ENCODE data around the gene FST.
A peak's percentile ranks its signal among the peaks of the same experiment; 100 is the strongest.

Gene FST

GRCh38 chr5:53475320-53475719, 5.1 kb upstream of the FST start:
- FAIRE-seq = no peak

DNA sequence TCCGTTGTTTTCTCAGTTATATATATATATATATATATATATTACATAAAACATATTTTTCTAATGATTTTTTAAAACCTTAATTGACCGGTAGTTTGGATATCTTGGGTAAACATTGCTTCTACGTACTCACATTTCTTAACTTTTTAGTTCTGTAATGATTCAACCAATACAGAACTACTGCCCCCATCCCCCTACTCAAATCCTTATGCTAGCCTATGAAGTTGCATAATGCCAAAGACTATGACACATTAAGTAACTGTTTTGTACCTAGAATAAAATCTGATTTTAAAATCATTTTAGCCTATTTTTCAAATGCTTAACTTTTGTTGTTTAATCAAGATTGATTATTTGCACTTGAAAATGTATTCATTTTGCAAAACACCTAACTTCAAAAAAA, 4.4 kb upstream of the FST start:
- FAIRE-seq = no peak

DNA sequence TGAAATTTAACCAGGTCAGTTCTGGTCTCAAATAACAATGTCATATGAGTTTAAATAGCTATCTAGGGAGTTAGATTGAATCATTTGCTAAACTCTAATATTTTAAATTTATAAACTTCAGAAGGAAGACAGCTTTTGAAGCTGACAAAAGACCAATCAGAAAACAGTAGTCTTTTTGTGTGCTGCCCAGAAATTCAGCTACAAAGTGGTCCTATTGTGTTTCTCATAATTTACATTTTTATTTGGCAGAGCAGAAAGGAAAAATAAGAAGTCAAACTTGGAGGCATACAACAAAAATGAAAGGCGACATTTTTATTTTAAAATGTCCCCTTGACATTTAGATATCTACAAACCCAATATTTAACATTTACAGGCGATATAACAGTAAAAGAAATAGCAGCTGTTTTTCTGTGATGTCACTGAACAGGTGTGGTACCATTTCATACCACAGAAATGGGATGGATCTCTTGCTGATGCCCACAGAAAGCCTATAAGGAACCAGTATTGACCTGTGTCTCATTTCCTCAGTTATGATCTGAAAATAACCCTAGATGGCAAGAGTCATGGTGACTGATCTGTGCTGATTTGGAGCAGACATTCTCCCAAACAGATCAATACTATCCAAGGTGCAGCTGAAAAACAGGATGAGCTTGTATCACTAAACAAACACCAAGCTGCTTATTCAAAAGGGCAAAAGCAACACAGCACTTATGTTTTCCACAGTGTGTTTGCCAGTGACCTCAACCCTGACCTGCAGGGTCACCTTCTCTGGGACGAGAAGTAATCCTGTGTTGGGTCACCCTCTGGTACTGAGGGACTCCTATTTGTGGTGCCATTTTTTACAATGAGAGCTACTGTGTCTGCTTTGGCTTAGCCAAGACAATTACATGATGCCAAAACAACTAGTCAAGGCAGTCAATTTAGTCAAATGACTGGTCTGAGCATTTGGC, 3.6 kb upstream of the FST start:
- no peak for FAIRE-seq

GRCh38 chr5:53478411-53479044, 1.9 kb upstream of the FST start:
- FAIRE-seq = peak; percentile 44

GRCh38 chr5:53479045-53479589, 1.3 kb upstream of the FST start:
- FAIRE-seq = no peak

- FAIRE-seq = no peak
Observed at GRCh38 chr5:53479590-53480415, 626 bp upstream of the FST start.

- FAIRE-seq = no peak
Observed at GRCh38 chr5:53481159-53481886, 894 bp downstream of the FST start.

- FAIRE-seq = no peak
Observed at GRCh38 chr5:53481887-53482716, 1.7 kb downstream of the FST start.

GRCh38 chr5:53482717-53483638, 2.5 kb downstream of the FST start:
- FAIRE-seq = no peak

DNA sequence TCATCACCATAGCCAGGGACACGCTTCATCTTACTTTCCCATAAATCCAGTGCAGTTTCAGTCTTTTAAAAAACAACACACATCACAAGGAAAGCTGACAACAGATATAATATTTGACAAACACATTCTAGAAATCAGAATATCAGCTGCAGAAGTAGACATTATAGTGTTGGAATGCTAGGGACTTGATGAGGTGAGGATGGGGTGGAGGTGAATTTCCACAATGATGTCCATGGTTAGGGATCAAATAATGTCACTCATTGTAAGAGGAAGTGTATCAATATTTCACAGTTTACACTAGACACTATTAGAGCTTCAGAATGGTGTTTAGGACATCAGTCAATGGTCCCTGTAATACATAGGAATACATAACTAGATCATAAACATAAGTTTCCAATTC, 7.0 kb downstream of the FST start:
- FAIRE-seq = no peak

GRCh38 chr5:53488195-53488722, 7.8 kb downstream of the FST start:
- FAIRE-seq = no peak

DNA sequence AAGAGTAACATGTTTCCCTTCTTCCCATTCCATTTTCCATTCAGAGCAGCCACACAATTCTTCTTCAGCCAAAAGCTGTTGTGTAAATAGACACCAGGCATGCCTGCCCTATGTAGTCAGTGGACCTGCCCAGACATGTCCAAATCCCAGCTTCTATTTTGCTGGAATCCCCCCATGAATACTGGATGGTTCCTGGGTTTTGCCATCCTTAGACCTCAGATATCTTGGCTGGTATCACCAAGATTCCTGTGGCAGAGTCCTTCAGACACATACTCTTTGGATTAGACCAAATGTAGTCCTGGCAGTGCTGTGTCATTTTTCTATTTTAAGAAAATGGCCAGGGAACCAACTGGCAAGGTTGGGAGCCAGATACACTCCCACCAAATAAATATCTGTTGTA, 10.3 kb downstream of the FST start:
- no peak for FAIRE-seq

- FAIRE-seq = no peak
Observed at GRCh38 chr5:53501054-53501453, 20.6 kb downstream of the FST start.

DNA sequence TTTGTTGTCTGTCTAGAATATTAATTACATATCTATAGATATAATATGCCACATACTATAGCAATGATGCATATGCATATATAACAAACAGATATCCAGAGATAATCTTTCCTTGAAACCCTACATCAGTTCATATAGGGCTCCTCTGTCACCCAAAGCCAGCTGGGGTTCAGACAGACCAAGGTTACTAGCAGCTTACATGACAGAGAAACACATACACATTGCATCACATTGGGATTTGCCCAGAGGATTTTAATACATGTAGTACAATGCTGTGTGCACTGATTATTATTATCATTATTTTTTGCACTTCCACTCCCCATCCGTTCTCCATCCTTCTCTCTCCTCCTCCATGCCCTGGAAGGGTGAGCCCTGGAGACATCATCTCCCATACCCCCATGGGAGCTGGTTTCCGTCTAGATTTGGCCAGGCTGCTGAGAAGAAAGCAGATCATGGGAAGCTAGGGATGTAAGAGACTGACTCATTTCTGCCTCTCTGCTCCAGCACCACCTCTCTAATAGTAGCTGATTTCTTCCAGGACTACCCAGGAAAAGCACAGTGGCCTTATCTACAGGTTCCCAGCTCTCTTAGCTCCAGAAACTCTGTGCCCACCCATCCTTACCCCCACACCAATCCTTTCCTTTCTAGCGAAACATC, 23.3 kb downstream of the FST start:
- no peak for FAIRE-seq

DNA sequence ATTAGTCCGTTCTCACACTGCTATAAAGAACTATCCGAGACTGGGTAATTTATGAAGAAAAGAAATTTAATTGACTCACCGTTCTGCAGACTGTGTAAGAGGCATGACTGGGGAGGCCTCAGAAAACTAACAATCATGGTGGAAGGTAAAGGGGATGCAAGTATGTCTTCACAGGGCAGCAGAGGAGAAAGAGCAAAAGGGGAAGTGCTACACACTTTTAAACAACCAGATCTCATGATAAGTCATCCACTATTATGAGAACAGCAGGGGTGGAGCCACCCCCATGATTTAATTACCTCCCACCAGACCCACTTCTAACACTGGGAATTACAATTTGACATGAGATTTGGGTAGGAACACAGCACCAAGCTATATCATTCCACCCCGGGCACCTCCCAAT, 26.6 kb downstream of the FST start:
- no peak for FAIRE-seq

- no peak for FAIRE-seq
Observed at GRCh38 chr5:53508125-53508524, 27.7 kb downstream of the FST start.

DNA sequence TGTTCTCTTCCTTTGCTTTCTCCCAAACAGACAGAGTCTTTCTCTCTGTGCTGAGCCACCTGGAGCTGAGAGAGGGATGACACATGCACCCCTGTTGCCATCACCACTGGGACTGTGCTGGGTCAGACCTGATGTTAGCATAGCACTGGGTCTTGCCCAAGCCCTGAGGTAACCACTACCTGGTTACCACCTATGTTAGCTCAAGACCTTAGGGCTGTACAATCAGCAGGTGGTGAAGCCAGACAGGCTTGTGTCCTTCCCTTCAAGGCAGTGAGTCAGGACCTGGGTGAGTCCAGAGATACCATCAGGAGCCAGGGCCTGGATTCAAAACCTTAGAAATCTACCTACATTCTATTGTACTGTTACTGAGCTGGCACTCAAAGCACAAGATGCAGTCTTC, 32.1 kb downstream of the FST start:
- FAIRE-seq = no peak

DNA sequence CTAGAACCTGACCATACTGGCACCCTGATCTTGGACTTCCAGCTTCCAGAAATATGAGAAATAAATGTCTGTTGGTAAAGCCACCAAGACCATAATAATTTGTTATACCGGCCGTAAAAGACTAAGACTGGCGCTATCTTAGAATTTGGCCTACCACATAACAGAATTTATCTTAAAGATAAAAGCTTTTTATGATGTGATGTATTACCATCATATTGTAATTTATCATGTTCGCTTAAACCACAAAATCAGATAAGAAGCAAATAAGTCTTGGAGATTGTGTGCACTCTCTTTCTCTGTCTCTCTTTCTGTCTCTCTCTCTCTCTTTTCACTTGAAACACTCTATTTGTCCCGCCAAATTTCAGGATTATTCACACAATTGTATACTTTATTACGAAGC, 35.6 kb downstream of the FST start:
- FAIRE-seq = no peak

DNA sequence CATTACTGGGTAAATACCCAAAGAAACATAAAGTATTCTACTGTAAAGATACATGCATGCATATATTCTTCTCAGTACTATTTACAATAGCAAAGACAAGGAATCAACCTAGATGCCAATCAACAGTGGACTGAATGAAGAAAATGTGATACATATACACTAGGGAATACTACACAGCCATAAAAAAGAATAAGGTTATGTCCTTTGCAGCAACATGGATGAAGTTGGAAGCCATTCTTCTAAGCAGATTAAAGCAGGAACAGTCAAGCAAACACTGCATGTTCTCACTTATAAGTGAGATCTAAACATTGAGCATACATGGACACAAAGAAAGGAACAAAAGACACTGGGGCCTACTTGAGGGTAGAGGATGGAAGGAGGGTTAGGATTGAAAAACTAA, 40.4 kb downstream of the FST start:
- no peak for FAIRE-seq
